HepG2 (cell line): ENCODE results near the gene IL3RA.
"Not testable (repeated sequence)": the region's sequence is repeated elsewhere in the genome, so short reads cannot be mapped to it uniquely, and the experiment has no call there.

ENCODE experiments used
- CTCF ChIP-seq: sonication (generic); formaldehyde crosslinking; IDR thresholded peaks from 2 replicates; pipeline ENCODE4 v1.5.0; 2020; ENCODE audit warnings: mild to moderate bottlenecking, missing genetic modification reagents, moderate library complexity
- NCOA1 ChIP-seq: sonication (generic); formaldehyde crosslinking; IDR thresholded peaks from 2 replicates; pipeline ENCODE4 v1.9.0; 2021; ENCODE audit warnings: missing genetic modification reagents
- ZNF879 ChIP-seq: sonication (generic); formaldehyde crosslinking; IDR thresholded peaks from 2 replicates; pipeline ENCODE4 v1.8.1; 2023; ENCODE audit warnings: missing genetic modification reagents

GRCh38 chrX:1403867-1404266 is 67.3 kb downstream of the IL3RA start:
- TF ChIP-seq CTCF (CRISPR knock-in tag); ZNF879; NCOA1 (CRISPR knock-in tag): not testable (repeated sequence)
